Brain microvascular endothelial cell (primary cell): Measurements from ENCODE around the gene TRABD2A.
"Not testable (repeated sequence)": the region's sequence is repeated elsewhere in the genome, so short reads cannot be mapped to it uniquely, and the experiment has no call there.

Experiments
- DNase-seq: peaks from one replicate; pipeline ENCODE4 v3.0.0-alpha.2; 2020
- H3K27ac ChIP-seq: fragments of 250-450 bp; sonication (Bioruptor Pico); 2 replicates; pipeline ENCODE4 v1.5.1; 2020; ENCODE audit warnings: mild to moderate bottlenecking, moderate library complexity
- H3K27me3 ChIP-seq: fragments of 250-450 bp; sonication (Bioruptor Pico); replicated peaks from 2 replicates; pipeline ENCODE4 v1.5.1; 2020; ENCODE audit warnings: mild to moderate bottlenecking
- H3K36me3 ChIP-seq: fragments of 250-450 bp; sonication (Bioruptor Pico); replicated peaks from 2 replicates; pipeline ENCODE4 v1.5.1; 2020; ENCODE audit warnings: mild to moderate bottlenecking
- H3K4me3 ChIP-seq: 2 replicates; pipeline ENCODE4 v1.5.1; 2011; ENCODE audit warnings: low read depth, mild to moderate bottlenecking, control low read depth, low read length, moderate library complexity
- CTCF ChIP-seq: IDR thresholded peaks from 2 replicates; pipeline ENCODE4 v1.5.1; 2011; ENCODE audit warnings: low read depth, mild to moderate bottlenecking, moderate library complexity, low read length, control low read depth, inconsistent platforms; ENCODE audit errors: missing control alignments
- in situ Hi-C: cut with HindIII; loops from 2 replicates; pipeline ENCODE4 v1.10.0; 2017; ENCODE audit warnings: low sequenced_read_pairs, low pct_ligation_motif_present

Gene TRABD2A

GRCh38 chr2:84873350-84873749, 7.5 kb downstream of the TRABD2A start:
- Histone ChIP-seq H3K4me3 (no peak overlapping the region), H3K27ac (no peak overlapping the region), H3K36me3 (no peaks in the 10 kb centered on the region), H3K27me3 (no peaks in the 10 kb centered on the region)
- no peak for DNase-seq
- in situ Hi-C loops, result no loop called here
- no peak for TF ChIP-seq CTCF

GRCh38 chr2:84872691-84873090, 8.2 kb downstream of the TRABD2A start:
- in situ Hi-C loops, DNase-seq, H3K27ac ChIP-seq: not testable (repeated sequence)

GRCh38 chr2:84870306-84870705, 10.6 kb downstream of the TRABD2A start:
- TF ChIP-seq CTCF, result no peak
- Histone ChIP-seq H3K27me3 (no peaks in the 10 kb centered on the region), H3K36me3 (no peaks in the 10 kb centered on the region), H3K4me3 (no peak overlapping the region), H3K27ac (no peak overlapping the region)
- DNase-seq, result no peak
- in situ Hi-C loops, result no loop called here

More at GRCh38 chr2:84872691-84873090, 8.2 kb downstream of the TRABD2A start:
- H3K36me3 ChIP-seq, H3K4me3 ChIP-seq, H3K27me3 ChIP-seq: not testable (repeated sequence)

GRCh38 chr2:84868327-84868726, 12.6 kb downstream of the TRABD2A start:
- H3K36me3 ChIP-seq, H3K27me3 ChIP-seq, in situ Hi-C loops, H3K27ac ChIP-seq, H3K4me3 ChIP-seq, DNase-seq: not testable (repeated sequence)

- TF ChIP-seq CTCF, result no peak
- in situ Hi-C loops, result no loop called here
Measured at GRCh38 chr2:84866122-84866521, 14.8 kb downstream of the TRABD2A start.

GRCh38 chr2:84865181-84865783, 15.6 kb downstream of the TRABD2A start:
- in situ Hi-C loops, result no loop called here
- H3K27me3 ChIP-seq, result no peaks in the 10 kb centered on the region
- H3K27ac ChIP-seq, result no peak overlapping the region
- H3K4me3 ChIP-seq, result no peak overlapping the region
- TF ChIP-seq CTCF, result no peak
- DNase-seq, result no peak
- H3K36me3 ChIP-seq, result no peaks in the 10 kb centered on the region

More at GRCh38 chr2:84866122-84866521, 14.8 kb downstream of the TRABD2A start:
- Histone ChIP-seq H3K27ac (no peak overlapping the region), H3K4me3 (no peak overlapping the region), H3K27me3 (no peaks in the 10 kb centered on the region), H3K36me3 (no peaks in the 10 kb centered on the region)
- DNase-seq, result no peak

- Histone ChIP-seq H3K27me3 (no peaks in the 10 kb centered on the region), H3K27ac (no peak overlapping the region), H3K4me3 (no peak overlapping the region), H3K36me3 (no peaks in the 10 kb centered on the region)
- DNase-seq, result no peak
- in situ Hi-C loops, result no loop called here
- TF ChIP-seq CTCF, result no peak
Measured at GRCh38 chr2:84862006-84862405, 18.9 kb downstream of the TRABD2A start.
